Muscle layer of colon (tissue), 2 donors: Measurements from ENCODE around the gene PSMB9.
A peak's percentile ranks its signal among the peaks of the same experiment; 100 is the strongest.

Source experiments
- H3K27ac ChIP-seq: one replicate; pipeline ENCODE4 v1.7.0; 2013; ENCODE audit warnings: low read depth, mild to moderate bottlenecking, low read length, moderate library complexity
- H3K27me3 ChIP-seq, 2 donors: one replicate each; pipeline ENCODE4 v1.7.0; 2013; ENCODE audit warnings: low read length in 2 of 2, mild to moderate bottlenecking in 2 of 2; ENCODE audit not compliant: insufficient read depth in 2 of 2, control insufficient read depth in 1 of 2
- H3K36me3 ChIP-seq: one replicate; pipeline ENCODE4 v1.7.0; 2013; ENCODE audit warnings: mild to moderate bottlenecking, low read length; ENCODE audit not compliant: insufficient read depth
- H3K4me1 ChIP-seq: one replicate; pipeline ENCODE4 v1.7.0; 2013; ENCODE audit warnings: mild to moderate bottlenecking, low read length; ENCODE audit not compliant: insufficient read depth
- H3K4me3 ChIP-seq, 2 donors: one replicate each; pipeline ENCODE4 v1.7.0; 2013; ENCODE audit warnings: low read length in 2 of 2, low read depth in 1 of 2, mild to moderate bottlenecking in 1 of 2, moderate library complexity in 1 of 2
- H3K9ac ChIP-seq: one replicate; pipeline ENCODE4 v1.7.0; 2013; ENCODE audit warnings: low read length
- H3K9me3 ChIP-seq: one replicate; pipeline ENCODE4 v1.7.0; 2013; ENCODE audit warnings: mild to moderate bottlenecking, low read length
- donor health status: abdominal sarcoma.
- donor health status: Adenocarcinoma of cecum.

PSMB9 gene

DNA sequence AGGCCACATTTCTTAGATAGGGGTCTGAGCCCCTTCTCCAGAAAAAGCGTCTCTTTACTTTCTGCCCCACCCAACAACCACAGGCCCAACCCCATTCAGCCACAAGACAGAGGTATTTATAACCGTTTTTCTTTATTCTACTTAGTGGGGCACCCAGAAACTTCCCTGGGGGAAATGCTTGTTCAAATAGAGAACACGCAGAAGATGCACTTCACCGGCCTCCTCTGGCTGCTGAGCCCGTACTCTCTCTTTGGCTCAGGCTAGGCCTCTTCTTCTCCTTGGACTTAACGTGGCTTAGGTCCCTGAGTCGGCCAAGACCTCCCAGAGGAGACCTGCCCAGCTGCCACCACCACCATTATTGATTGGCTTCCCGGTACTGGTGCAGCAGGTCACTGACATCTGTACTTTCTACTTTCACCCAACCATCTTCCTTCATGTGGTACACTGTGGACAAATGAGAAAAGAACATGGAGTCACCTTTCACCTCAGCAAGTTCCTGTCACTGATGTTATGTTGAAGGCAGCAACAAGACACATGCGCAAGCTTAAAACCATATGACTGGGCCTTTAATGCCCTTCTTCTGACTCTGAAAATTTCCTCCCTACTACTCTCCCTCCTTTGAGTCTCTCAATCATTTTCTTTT lies 13.3 kb upstream of the PSMB9 start:
- H3K9me3 ChIP-seq: no peaks in the 10 kb centered on the region
- peaks cover 30% of the 10 kb centered on the region for H3K36me3 ChIP-seq
- no peak overlapping the region for H3K4me3 ChIP-seq
- peaks cover 29% of the 10 kb centered on the region for H3K4me1 ChIP-seq
- H3K9ac ChIP-seq: no peak overlapping the region
- no peak overlapping the region for H3K27ac ChIP-seq
- no peaks in the 10 kb centered on the region for H3K27me3 ChIP-seq

DNA sequence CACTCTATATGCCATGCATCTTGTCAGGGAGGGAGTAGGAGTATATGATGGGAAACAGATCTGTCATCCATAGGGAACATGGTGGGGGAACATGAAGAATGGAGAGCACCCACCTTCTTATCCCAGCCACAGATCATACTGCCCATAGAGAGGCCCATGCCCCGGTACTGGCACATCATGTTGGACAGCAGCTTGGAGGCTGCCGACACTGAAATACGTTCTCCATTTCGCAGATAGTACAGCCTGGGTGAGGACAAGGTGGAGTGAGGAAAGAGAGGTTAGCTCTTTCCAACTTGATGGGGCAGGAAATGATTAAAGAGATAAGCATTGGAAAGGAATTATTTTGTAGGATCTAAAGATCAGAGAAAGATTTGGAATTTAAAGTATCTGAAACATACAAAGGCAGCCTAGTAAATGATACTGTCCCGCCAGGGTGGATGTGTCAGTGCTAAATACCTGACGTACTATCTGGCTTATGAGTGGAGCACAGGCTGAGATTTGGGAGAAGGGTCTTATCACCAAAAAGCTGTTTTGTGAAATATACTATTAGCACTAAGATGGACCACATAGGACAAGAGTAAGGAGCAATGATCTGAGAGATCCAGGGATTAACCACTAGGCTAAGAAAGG lies 11.9 kb upstream of the PSMB9 start:
- H3K4me3 ChIP-seq: no peak overlapping the region
- H3K9me3 ChIP-seq: no peaks in the 10 kb centered on the region
- H3K4me1 ChIP-seq: peaks cover 31% of the 10 kb centered on the region
- no peak overlapping the region for H3K9ac ChIP-seq
- no peak overlapping the region for H3K27ac ChIP-seq
- H3K27me3 ChIP-seq: no peaks in the 10 kb centered on the region
- peaks cover 43% of the 10 kb centered on the region for H3K36me3 ChIP-seq

DNA sequence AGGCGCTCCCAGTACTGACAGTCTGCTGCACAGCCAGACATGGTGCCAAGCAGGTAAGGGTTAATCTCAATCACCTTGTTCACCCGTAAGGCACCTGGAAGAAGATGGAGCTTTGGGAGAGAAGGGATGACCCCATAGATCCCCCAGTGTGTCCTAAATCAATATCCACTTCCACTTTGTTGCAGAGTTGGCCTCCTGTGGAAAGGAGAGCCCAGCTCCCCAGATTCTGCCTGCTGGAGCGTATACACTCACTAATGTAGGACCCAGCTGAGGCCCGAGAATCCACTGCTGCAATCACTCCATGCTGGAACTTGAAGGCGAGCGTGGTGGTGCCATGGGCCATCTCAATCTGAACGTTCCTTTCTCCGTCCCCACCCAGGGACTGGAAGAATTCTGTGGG lies 11.3 kb upstream of the PSMB9 start:
- Histone ChIP-seq H3K9ac (no peak overlapping the region), H3K36me3 (peaks cover 49% of the 10 kb centered on the region), H3K4me1 (peaks cover 25% of the 10 kb centered on the region), H3K27me3 (no peaks in the 10 kb centered on the region), H3K4me3 (peak overlapping the region in 1 of 2 donors; percentile 96), H3K27ac (no peak overlapping the region), H3K9me3 (no peaks in the 10 kb centered on the region)

DNA sequence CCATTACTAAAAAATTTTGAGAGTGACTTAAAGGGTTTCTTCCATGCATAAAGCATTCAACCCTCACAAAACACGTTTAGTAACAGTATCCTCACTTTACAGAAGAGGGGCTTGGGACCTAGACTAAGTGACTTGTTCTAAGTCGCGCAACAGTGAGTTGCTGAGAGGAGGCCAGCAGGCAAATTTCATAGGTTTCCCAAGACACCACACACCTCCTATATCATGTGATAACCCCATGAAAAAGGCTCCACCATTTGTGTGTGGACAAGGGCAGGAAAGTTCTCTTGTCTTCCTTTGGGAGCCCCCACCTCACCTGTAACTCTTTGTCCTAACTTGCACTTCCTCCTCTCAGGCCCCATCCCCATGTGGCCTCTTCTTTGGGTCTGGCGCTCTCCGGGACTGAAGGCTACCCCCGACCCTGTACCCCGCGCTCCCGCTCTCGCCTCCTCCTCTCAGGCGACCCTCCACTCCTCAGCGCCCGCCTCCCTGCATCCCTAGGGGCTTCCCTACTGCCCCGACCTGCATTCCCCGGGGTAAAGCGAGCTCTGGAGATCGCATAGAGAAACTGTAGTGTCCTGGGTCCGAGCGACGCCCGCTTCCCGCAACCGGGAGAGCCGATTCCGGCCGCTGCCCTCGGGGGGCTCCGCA lies 10.5 kb upstream of the PSMB9 start:
- peaks cover 56% of the 10 kb centered on the region for H3K36me3 ChIP-seq
- peak overlapping the region; percentile 83 to 96 for H3K4me3 ChIP-seq
- H3K27me3 ChIP-seq: no peaks in the 10 kb centered on the region
- H3K27ac ChIP-seq: peak overlapping the region; percentile 98
- H3K4me1 ChIP-seq: peaks cover 23% of the 10 kb centered on the region
- H3K9me3 ChIP-seq: no peaks in the 10 kb centered on the region
- peak overlapping the region; percentile 96 for H3K9ac ChIP-seq

DNA sequence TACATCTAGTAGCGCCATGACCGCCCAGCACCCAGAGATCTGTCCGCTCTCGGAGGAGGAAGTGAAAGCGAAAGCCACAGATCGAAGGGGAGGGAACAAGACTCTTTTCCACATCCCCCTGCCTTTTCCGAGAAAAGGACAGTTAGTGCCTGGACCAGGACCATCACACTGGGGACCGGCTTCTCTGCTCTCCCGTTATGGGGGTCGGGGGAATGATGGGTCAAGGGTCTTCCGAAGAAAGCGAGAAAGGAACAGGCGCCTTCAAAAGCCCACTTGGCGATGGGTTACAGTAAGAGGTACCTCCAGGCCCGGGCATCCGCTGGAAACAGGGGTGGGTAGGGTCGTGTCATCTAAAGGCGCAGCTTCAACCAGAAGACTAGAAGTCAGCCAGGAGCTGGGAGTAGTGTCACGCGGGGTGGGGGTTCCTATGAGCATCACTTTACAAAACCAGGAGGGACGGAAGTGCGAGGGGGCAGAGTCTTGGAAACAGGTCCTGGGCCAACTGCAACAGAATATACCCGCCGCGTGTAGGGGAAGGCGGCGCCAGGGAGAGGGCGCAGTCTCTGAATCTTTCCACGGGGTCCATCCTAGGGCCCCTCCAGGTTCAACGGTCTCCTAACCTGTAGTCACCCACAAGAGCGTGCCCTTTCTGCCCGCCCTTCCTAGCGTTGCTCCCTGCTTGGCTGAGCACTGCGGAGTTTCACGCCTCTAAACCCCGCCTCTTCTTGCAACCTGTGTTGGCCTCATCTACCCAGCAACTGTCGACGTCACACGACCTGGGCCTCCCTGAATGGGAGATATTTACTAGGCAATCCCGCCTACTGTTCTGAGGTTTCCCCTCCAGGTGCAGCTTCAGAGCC lies 9.8 kb upstream of the PSMB9 start, which contains the start of gene PSMB8:
Gene PSMB8 (minus strand): TSS at position 69 of the 860 bp plus-strand sequence. CDS start 51 bp downstream, at position 18.
- Histone ChIP-seq H3K9me3 (no peaks in the 10 kb centered on the region), H3K27ac (peak within 1 kb of the TSS; percentile 98), H3K4me1 (peaks cover 23% of the 10 kb centered on the region), H3K27me3 (no peaks in the 10 kb centered on the region), H3K36me3 (peaks cover 63% of the 10 kb centered on the region), H3K9ac (peak within 1 kb of the TSS; percentile 96), H3K4me3 (peak within 1 kb of the TSS; percentile 83 to 96)

DNA sequence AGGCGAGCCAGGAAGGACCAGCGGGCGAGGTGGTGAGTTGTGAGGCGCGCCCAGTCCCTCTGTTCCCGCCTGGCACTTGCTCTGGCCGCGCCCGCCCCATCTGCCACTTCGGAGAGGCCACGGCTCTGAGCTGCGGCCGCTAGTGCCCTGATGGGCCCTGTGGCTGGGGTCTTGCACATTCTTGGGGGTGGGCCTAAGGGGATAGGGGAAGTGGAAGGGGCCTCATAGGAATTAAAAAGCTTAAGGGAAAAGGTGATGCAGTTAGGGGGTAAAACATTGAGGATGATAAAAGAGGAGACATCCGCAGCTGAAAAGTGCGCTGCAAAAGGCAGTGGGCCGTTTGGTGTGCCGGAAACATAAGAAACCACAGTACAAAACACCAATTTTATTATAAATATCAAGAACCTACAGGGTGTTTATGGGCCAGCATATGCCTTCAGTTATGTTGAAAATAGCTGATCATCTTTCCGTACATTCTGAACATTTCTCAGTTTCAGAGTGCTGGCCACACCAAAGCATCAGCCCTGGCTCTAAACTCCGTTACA lies 9.1 kb upstream of the PSMB9 start:
- Histone ChIP-seq H3K4me3 (peak overlapping the region; percentile 83 to 96), H3K9ac (no peak overlapping the region), H3K27ac (peak overlapping the region; percentile 98), H3K36me3 (peaks cover 65% of the 10 kb centered on the region), H3K27me3 (no peaks in the 10 kb centered on the region), H3K4me1 (peaks cover 23% of the 10 kb centered on the region), H3K9me3 (no peaks in the 10 kb centered on the region)

DNA sequence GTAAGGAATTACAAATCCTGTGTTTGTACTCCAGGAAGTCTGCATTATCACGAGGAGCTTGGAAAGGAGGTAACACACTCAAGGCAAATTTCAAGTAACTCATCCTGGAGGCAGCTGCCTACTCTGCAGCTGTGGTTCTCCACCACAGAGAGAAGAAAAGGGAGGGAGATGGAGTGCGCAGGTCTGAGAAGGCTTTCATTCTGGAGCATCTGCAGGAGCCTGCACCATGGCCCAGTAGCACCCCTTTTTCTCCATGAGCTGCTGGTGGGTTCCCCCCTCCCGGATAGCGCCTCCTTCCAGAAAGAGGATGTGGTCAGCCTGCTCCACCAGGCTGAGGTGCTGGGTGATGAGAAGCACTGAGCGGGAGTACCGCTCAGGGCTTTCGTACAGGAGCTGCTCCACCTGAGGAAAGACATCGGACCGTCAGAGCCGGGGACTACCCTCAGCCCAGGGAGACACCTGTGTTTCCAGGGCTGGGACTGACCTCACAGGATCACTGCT lies 8.6 kb upstream of the PSMB9 start:
- no peaks in the 10 kb centered on the region for H3K27me3 ChIP-seq
- no peak overlapping the region for H3K9ac ChIP-seq
- no peak overlapping the region for H3K27ac ChIP-seq
- H3K4me1 ChIP-seq: peaks cover 23% of the 10 kb centered on the region
- no peaks in the 10 kb centered on the region for H3K9me3 ChIP-seq
- H3K36me3 ChIP-seq: peaks cover 70% of the 10 kb centered on the region
- H3K4me3 ChIP-seq: peak overlapping the region in 1 of 2 donors; percentile 96

DNA sequence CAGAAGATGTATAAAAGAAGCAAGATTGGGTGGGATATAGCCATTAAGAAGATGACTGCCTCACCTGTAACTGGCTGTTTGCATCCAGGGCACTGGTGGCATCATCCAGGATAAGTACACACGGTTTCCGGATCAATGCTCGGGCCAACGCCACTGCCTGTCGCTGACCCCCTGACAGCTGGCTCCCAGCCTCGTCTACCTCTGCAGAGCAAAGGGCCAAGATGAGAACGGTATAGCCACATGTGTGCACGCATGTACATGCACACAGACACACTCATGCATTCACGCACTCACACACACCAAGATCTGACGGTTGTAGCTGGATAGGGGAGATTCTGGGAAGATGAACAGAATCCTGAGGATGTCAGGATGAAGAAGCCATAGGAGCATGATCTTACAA lies 7.0 kb upstream of the PSMB9 start:
- Histone ChIP-seq H3K36me3 (peaks cover 67% of the 10 kb centered on the region), H3K4me1 (peaks cover 34% of the 10 kb centered on the region), H3K9me3 (no peaks in the 10 kb centered on the region), H3K9ac (no peak overlapping the region), H3K27me3 (no peaks in the 10 kb centered on the region), H3K27ac (no peak overlapping the region), H3K4me3 (no peak overlapping the region)

DNA sequence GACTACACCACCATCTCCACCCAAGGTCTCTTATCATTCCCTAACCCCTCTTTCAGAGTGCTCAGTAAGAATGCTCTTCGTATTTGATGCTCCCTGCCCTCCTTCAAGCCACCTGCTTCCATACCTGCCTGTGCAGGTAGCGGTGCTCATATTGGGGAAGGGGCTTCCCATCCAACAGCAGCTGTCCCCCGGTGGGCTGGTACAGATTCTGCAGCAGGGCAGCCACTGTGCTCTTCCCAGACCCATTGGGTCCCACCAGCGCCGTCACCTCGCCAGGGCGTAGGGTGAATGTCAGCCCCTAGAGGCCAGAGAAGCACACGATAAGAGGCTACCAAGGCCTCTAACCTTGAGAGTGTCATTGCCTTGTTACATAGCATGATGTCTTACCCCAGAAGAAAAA lies 6.2 kb upstream of the PSMB9 start:
- Histone ChIP-seq H3K27me3 (no peaks in the 10 kb centered on the region), H3K4me1 (peaks cover 31% of the 10 kb centered on the region), H3K9ac (no peak overlapping the region), H3K4me3 (no peak overlapping the region), H3K36me3 (peaks cover 60% of the 10 kb centered on the region), H3K9me3 (no peaks in the 10 kb centered on the region), H3K27ac (no peak overlapping the region)

DNA sequence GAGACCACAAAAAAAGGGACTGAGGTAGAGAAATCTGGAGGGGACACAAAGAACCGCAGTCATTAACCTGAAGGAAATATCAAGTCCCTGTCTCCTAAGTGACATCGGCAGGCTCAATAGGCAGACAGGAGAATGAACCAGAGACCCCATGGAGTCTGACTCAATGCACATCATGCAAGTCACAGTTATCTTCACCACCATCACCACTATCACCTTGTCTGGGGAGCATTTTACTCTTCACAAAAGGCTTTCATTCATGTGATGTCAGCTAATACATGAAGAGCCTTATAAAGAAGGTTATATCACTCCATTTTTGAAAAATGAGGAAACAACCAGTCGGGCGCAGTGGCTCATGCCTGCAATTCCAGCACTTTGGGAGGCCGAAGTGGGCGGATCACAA lies 4.9 kb upstream of the PSMB9 start:
- Histone ChIP-seq H3K4me1 (peaks cover 29% of the 10 kb centered on the region), H3K9ac (no peak overlapping the region), H3K4me3 (no peak overlapping the region), H3K27me3 (no peaks in the 10 kb centered on the region), H3K36me3 (peaks cover 60% of the 10 kb centered on the region), H3K27ac (no peak overlapping the region), H3K9me3 (no peaks in the 10 kb centered on the region)

DNA sequence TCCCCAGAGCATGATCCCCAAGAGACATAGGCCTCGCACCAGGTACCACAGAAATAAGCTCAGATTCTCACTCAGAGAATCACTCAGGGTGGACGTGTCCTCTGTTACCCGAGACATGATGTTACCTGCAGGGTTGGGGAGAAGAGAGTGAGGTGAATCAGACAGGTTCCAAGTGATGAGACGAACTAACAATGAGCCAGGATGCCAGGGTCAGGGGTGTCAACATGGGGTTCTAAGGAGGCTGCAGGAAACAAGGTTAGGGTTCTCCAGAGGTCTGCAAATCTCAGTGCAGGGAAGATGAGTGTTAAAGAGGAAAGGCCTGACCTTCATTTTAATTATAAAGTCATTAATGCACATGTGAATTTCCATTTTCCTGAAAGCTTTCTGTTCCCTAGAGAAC lies 3.0 kb upstream of the PSMB9 start:
- Histone ChIP-seq H3K9ac (no peak overlapping the region), H3K36me3 (peaks cover 51% of the 10 kb centered on the region), H3K4me3 (no peak overlapping the region), H3K9me3 (no peaks in the 10 kb centered on the region), H3K4me1 (peaks cover 31% of the 10 kb centered on the region), H3K27me3 (no peaks in the 10 kb centered on the region), H3K27ac (no peak overlapping the region)
